GM21576 (cell line): Measurements from ENCODE around the gene AP2A2.
"Not testable (repeated sequence)": the region's sequence is repeated elsewhere in the genome, so short reads cannot be mapped to it uniquely, and the experiment has no call there.

Source experiments
- ATAC-seq: cut with Tn5 transposase; IDR thresholded peaks from one replicate; pipeline ENCODE4 v1.9.1; 2021; ENCODE audit warnings: mild to moderate bottlenecking, moderate library complexity; ENCODE audit not compliant: unreplicated experiment

Gene AP2A2

DNA sequence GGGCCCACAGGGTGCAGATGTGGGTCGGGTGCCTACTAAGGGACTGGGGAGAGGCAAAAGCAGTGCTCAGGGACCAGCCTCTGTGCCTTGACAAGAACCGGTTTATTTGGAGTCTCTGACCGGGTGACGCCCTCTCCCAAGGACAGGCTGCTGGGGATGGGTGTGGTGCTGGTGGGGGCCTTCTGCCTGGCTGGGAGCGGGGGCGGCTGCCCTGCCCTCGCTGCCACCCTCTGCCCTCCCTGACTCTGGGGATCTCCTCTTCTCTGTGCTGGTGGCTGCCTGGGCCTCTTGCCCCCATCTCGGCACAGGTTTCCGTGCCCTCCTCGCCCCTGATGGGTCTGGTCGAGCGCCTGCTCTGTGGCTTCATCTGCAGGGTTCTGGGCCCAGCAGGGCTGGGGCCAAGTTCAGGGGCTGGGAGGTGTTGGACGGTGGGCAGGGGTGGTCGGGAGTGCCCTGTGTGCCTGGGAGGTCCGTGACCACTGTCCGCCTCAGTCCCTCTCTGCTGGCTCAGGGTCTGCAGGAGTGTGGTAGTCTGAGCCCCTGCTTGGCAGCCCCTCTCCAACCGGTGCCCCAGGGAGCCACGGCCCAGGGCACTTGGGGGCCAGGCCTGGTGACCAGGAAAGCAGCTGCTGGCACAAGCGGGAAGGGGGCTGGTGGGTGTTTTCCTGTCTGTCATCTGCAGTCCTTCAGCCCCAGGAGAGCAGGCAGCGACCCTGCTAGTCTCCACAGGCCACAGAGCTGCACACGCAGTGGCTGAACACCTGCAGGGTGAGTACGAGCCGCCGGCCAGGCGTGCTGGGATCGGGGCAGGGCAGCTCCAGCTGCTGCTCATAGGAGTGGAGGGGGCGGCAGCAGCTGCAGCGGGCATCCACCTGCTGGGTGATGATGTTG, 87.3 kb downstream of the AP2A2 start:
- no peak for ATAC-seq

DNA sequence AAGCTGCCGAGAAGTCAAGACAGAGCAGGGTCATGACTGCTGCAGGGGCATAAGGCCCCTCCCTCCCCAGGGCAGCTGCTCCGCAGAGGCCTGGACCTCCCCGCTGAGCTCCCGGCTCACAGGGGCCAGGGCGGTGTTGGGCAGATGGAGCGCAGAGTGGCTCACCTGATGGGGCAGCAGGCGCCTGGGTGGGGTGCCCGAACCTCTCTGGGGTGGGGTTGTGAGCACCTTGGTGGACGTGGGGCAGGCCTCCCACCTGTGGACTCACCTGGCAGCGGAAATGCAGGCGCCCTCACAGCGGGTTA, 87.9 kb downstream of the AP2A2 start:
- ATAC-seq, result no peak

DNA sequence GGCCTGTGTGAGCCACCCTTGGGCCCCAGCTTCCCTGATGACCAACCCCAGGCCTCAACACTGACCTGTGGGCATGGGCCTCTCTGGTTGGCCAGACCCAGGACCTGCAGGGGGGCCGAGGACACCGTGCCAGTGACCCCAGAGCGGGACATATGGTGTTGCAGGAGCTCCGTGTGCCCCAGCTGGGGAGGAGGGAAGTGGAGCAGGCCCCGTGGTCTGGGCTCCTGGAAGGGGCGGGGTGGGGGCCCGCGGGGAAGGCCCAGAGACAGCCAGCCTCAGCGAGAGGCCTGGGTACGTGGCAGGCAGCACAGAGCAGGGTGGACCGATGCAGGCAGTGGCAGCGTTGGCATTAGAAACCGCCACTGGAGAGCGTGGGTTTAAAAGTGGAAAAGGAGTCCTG, 88.6 kb downstream of the AP2A2 start:
- ATAC-seq, result no peak

DNA sequence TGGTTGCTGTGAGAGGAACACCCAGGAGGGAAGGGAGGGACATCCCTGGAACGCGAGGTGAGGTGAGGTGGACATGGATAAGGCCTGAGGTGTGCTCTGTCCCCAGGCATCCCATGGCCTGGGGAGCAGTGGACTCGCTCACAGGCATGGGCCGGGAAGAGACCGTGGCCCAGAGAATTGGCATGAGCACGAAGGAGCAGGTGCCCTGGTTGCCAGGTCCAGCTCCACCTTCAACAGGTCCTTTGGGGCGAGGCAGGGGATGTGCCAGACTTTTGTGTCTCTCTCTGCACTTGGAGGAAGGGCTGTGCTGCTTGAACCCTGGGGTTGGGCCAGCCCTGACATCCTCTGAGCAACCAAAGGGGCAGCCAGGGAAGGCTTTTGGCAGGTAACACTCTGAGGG, 89.4 kb downstream of the AP2A2 start:
- no peak for ATAC-seq

DNA sequence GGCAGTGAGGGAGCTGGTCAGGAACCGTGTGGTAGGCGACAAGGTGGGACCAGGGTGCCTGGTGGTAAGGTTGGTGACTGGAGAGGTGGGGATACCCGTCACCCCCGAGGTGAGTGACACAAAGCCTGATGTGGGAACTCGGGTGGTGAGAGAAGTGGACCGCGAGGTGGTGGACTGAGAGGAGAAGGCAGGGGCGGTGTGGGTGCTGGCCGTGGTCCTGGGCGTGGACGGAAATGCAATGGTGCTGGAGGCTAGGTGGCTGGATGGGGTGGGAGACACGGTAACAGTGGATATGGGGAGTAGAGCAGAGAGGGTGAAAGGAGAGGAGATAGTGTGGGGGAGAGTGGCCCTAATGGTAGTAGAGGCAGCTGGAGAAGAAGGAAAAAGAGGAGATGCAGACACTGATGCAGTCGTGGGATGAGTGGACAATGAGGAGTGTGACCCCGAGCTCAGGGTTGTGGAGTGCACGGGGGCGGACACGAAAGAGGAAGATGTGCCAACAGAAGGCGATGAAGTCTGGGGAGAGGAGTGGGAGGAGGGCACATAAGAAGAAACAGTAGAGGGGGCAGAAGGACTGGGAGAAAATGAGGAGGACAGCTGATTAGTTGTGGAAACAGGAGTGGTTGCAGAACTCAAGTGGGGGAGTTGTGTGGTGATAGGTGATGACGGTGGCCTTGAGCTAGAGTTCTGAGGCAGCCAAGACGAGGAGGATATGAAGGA, 90.3 kb downstream of the AP2A2 start:
- no peak for ATAC-seq

DNA sequence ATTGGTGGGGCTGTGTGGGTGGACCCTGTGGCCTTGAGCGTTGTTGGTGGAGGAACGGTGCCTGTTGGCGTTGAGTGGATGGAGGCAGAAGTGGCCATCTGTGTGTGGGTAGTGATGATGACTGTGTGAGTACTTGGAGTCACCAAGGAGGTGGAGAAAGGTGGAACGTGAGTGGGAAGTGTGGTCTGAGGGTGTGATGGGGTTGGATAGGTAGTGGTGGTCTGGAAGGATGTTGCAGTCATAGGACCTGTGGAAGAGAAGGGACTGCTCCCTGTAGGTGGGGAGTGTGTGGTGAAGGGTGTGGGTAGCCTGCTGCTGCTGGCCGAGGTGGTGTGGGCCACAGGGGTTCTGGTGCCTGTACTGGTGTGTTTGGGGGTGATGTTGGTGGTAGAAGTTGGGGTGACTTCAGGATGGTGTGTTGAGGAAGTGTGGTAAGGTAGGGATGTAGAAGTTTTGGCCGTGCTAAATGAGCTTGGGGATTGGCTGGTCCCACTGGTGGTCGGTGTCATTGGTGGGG, 91.0 kb downstream of the AP2A2 start:
- ATAC-seq, result not testable (repeated sequence)

DNA sequence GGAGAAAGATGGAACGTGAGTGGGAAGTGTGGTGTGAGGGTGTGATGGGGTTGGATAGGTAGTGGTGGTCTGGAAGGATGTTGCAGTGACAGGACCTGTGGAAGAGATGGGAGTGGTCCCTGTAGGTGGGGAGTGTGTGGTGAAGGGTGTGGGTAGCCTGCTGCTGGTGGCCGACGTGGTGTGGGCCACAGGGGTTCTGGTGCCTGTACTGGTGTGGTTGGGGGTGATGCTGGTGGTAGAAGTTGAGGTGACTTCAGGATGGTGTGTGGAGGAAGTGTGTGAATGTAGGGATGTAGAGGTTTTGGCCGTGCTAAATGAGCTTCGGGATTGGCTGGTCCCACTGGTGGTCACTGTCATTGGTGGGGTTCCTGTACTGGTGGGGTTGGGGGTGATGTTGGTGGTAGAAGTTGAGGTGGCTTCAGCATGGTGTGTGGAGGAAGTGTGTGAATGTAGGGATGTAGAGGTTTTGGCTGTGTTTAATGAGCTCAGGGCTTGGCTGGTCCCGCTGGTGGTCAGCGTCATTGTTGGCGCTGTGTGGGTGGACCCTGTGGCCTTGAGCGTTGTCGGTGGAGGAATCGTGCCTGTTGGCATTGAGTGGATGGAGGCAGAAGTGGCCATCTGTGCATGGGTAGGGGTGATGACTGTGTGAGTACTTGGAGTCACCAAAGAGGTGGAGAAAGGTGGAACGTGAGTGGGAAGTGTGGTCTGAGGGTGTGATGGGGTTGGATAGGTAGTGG, 91.8 kb downstream of the AP2A2 start:
- no peak for ATAC-seq

DNA sequence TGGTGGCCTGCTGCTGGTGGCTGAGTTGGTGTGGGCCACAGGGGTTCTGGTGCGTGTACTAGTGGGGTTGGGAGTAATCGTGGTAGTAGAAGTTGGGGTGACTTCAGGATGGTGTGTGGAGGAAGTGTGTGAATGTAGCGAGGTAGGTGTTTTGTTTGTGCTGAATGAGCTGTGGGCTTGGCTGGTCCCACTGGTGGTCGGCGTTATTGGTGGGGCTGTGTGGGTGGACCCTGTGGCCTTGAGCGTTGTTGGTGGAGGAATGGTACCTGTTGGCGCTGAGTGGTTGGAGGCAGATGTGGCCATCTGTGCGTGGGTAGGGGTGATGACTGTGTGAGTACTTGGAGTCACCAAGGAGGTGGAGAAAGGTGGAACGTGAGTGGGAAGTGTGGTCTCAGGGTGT, 92.4 kb downstream of the AP2A2 start:
- no peak for ATAC-seq

DNA sequence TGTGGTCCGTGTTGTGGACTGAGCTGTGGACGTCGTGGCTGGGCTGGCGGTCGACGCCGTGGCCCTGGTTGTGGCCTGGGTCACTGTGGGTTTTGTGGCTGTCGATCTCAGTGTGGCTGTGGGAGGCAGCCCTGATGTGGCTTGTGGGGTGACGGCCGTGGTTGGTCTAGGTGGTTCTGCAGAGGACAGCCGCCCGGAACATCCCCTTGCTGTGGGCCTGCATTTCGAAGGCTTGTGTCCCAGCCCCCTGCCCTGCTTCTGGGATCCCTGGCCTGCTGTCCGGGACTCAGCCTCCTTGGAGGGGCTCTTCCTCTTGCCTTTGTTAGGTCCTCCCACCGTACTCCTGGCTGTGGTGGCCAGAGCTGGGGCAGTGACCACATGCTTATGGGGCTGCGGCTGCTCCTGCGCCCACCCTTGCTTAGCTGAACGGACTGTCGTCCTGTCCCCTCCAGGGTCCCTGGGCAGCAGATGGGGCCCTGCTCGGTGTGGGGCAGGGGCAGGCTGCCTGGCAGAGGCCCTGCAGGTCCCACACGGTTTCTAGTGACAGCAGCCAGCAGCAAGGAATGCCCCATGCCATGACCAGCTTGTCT, 93.7 kb downstream of the AP2A2 start:
- no peak for ATAC-seq

DNA sequence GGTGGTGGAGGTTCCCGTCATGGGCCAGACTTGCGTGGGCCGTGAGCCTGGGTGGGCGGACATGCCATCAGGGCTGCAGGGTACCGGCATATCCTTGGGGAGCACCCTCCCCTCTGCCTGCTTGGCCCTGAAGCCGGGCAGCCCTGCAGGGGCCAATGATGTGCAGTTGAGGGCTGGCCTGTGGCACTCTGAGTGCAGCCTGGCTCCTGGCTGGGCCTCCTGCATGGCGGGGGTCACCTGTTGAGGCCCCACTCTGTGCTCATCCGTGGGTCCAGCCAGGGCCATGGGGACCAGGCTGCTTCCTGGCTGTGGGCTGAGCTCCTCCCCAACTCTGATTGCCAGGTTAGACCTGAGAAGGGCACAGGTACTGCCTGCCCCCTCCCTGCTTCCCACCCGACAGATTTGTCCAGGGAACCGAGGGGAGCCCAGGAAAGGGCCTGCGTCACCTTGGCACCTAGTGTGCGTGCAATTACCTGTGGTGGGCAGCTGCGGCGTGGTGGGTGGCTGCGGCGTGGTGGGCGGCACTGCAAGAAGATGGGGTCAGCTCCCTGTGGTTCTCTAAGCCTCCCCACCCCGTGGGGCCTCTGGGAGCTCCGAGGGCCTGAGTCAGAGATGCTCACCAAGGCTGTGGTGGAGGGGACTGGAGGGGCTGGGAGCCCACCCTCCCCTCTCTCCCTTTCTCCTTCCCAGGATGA, 94.7 kb downstream of the AP2A2 start:
- no peak for ATAC-seq

DNA sequence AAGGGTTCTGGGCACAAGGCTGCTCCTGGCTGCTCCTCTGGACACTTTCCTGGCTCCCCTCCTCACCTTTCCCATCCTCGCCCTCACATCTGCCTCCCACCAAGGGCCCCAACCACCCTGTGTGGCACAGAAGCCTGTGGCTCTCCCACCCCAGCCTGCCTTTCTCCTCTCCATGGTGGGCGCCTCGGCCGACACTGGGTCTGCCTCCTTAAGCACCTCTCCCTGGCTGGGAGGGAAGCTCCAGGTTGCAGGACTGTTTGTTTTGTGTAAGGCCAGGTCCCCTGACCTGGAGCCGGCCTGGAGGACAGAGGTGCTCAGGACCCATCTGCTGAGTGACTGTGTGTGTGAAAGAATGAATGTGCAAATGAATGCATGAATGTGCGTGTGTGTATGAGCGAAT, 96.7 kb downstream of the AP2A2 start:
- ATAC-seq, result no peak

DNA sequence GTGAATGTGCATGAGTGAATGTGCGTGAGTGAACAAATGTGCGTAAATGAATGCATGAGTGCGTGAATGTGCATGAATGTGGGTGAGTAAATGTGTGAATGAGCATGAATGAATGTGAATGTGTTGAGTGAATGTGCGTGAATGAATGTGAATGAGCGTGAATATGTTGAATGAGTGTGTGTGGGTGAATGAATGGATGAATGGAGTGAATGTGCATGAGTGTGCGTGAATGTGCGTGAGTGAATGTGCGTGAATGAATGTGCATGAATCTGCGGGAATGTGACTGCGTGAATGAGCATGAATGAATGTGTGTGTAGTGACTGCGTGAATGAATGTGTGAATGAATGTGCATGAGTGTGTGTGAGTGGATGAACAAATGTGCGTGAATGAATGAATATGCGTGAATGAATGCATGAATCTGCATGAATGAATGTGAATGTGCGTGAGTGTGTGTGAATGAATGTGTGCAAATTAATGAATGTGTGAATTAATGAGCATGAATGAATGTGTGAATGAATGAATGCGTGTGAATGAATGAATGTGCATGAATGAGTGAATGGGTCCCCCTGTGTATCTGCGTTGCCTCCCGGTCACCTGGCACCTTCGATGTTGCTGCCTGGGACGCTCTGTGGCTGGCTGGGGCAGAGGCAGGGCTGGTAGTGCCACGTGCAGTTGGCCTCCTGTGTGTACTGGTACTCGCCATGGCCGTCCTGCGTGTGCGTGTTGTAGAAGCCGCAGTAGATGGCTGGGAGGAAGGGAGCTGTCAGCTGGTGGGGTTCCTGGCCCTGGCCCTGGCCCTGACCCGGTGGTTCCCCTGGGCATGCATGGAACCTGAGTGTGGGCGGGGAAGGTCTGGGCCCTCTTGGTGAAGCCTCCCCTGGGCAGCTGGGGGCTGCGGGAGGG, 97.5 kb downstream of the AP2A2 start:
- no peak for ATAC-seq

DNA sequence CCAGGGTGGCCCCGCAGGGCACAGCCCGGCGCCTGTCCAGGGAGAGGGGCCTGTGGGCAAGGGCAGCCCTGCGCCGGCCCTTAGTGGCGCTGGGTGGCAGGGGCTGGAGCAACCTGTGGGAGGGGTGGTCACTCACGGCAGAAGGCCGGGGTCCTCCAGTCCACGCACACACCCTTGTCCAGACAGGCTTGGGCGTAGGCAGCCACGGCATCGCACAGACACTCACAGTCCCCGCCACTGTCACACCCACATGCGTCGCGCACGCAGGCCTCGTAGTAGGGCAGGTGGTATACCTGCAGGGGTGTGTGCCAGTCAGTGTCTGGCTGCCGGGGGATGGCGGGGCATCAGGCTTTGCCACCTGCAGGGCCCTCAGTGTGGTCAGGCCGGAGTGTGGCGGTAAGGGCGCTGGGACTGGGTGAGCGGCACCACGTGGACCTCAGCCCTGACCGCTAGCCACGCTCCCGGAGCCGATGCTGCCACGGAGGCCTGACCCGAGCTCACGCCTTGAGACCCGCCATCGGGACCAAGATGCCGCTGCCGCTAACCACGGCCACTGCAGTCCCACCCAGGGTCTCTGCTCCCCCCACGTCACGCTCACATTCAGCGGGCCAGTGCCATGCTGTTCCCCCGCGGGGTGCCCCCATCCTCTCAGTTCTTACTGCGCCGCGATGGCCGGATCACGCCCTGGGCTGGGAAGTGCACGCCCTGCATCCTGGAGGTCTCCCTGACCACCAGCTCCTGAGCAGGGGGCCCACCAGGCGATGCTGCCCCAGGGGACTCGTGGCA, 98.3 kb downstream of the AP2A2 start:
- no peak for ATAC-seq

DNA sequence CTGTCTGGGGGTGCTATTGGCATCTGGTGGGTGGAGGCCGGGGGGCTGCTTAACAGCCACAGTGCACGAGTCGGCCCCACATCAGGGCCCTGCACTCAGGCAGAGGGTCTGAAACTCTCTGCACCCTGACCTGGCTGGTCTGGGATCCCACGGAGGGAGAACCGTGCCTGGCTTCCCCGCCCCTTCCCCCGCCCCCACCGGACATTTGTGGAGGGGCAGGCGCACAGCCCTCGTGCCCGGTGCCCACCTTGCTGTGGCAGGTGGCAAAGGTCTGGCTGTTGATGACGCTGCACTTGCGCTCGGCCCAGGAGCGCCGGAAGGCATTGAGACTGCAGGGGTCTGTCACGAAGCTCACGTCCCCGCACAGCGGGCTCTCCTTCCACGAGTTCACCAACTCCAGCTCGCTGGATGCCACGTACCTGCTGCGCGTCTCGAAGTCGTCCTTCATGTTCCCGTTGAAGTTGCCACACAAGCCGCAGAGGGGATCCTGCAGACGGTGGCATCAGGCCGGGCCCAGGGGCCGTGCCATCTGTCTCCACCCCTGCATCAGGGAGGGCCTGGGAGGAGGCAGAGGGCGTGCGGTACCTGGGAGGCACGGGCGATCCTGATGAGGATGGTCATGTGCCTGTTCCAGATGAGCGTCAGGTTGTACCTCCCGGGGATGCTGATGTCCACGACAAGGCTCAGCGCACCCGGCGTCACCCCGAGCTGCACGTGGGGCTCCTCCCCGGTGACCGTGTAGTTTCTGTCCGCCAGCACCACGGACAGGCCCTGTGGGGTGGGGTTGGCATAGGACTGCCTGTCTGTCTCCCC, 99.1 kb downstream of the AP2A2 start:
- no peak for ATAC-seq

DNA sequence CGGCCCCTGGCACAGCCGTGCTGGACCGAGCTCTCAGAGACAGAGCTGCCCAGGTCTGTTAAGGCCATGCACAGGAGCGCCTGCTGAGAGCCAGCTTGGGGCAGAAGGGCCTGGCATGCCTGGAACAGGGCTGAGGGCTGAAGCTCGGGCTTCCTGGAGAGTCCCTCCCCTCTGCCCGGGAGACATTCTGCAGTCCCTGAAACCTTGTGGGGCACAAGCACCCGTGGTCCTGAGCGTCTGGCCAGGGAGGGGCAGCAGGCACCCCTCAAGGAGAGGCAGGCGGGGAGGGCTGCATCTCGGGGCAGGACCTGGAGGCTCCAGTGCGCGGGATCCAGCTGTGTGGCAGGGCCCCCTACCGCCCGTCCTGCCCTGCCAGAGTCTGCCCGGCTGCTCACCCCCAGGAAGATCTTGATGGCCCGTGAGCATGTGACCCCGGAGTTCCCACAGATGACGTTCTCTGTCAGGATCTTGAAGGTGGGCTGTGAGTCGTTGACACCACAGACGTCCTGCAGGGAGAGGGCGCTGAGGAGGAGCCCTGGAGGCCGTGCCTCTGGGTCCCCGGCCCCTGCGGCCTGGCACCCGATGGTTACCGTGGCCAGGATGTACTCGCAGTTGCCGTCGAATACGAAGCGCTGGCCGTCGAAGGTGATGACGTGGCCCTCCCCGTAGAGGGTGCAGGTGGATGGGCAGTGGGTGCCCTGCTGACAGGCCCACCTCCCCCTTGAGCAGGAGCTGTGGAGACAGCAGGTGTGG, 99.9 kb downstream of the AP2A2 start:
- no peak for ATAC-seq

DNA sequence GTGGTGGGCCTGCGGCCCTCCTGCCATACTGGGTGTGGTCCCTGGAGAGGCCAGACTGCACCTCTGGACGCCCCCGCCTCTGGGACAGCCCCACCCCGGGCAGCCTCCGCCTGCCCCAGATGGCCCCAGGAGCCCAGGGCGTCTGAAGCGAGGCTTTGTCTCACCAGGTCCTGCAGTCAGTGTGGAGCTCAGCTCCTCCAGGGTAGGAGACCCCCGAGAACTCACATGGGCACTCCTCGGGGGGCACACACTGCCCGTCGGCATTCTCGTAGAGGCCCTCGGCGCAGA, 100.4 kb downstream of the AP2A2 start:
- ATAC-seq, result no peak

DNA sequence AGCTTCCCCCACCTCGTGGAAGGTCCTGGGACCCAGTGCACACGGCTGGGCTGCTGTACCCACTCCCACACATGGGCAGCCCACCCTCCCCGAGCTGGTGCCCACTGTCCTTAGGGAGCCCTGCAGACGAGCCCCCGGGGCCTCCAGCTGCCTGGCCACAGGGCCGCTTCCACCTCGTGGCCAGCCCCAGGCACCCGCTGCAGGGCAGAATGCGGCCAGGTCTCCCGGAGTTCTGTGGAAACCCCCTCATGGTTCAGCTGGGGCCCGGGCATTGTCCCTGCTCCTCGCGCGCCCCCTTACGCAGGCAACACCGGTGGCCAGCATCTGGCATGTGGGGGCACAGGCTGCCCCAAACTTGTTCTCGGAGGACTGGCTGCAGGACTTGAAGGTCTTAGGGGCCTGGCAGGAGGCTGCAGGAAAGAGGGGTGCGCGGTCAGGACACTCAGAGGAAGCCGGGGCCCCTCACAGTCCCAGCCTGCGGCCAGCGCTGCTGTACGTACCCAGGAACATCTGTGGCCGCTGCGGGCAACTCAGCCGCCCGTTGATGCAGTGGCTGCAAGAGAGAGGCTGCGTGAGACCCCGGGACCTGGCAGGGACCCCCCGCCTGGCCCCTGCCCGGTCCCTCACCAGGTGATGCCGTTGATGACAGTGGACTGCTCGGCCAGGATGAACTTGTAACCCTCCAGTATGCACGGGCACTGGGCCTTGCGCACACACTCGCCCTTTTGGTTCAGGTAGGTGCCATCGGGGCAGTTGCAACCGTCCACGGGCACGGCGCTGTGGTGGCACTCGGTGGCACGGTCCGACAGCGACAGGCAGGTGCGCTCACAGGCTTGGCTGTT, 101.2 kb downstream of the AP2A2 start:
- no peak for ATAC-seq
